Measurements from ENCODE around the gene COL25A1. TPM values are rescaled to one million over a fixed set of nuclear protein-coding genes. Genes with fewer than 3 reads are reported as not detected.

Gene COL25A1
- total and polyA plus RNA-seq, 5 donors from 2014 or later: 0.19 TPM; not detected in 4

DNA sequence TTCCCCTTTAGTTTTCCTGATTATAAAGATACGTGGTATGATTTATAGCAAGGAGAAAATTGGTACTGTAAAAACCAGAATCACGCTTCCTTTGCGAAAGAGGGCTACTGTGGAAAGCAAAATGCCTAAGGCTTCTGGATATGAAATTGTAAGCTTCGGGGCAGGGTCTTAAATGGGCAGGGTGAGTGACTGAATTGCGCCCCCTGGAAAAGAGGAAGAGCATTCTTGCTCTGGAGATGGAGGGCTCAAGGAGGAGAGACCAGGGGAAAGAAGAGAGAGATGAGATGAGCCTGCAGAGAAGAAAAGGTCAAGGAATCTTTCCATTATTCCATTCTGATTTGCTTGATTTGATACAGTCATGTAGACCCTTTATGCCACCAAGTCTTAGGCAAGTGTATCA, 526.5 kb downstream of the COL25A1 start:
- Mint-ChIP-seq H3K4me1 (no peaks in the 10 kb centered on the region), H3K36me3 (no peaks in the 10 kb centered on the region), H3K27me3 (peaks cover 5% of the 10 kb centered on the region), H3K4me3 (no peak overlapping the region), H3K9me3 (peaks cover 0 to 8% (median 0%) of the 10 kb centered on the region in 7 donors), H3K27ac (no peak overlapping the region)
- DNase-seq (no peak), ATAC-seq (ENCODE audit: low read depth in 2 of 2) (no peak)
- Histone ChIP-seq H3K9me3 (ENCODE audit: control insufficient read depth in 2 of 2, low read length in 2 of 2) (no peaks in the 10 kb centered on the region), H3K36me3 (ENCODE audit: control insufficient read depth, insufficient read depth, low read length) (no peaks in the 10 kb centered on the region), H3K4me3 (ENCODE audit: low read depth, low read length) (no peak overlapping the region), H3K27ac (ENCODE audit: insufficient read depth, low read length, poor library complexity, severe bottlenecking) (no peak overlapping the region), H3K27me3 (ENCODE audit: control insufficient read depth, insufficient read depth, low read length) (peaks cover 3% of the 10 kb centered on the region), H3K4me1 (ENCODE audit: control insufficient read depth, insufficient read depth, low read length, poor library complexity, severe bottlenecking) (no peaks in the 10 kb centered on the region)

DNA sequence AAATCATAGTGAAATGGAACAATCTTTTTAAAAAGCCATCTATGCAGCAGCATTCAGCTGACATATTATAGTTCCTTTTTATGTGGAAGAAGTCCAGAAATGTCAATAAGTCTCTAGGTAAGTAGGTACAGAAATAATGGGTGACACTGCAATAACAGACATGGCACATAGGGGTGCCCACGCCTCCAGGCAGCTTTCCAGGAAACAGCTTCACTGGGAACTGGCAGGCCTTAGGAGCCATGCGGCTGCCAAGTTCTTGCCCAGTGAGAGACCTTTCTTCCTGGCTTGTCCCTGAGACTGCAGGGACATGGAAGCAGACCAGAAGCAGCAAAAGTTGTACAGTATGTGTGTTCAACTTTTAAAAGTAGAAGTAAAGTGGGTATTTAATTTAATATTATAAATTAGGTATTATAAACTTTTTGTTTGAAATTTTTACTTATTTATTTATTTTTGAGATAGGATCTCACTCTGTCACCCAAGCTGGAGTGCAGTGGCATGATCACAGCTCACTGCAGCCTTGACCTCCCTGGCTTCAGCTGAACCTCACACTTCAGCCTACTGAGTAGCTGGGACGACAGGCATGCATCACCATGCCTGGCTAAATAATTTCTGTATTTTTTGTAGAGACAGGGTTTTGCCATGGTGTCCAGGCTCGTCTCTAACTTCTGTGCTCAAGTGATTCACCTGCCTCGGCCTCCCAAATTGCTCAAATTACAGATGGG, 527.5 kb downstream of the COL25A1 start:
- H3K4me1 ChIP-seq (ENCODE audit: control insufficient read depth, insufficient read depth, low read length, poor library complexity, severe bottlenecking): no peaks in the 10 kb centered on the region
- DNase-seq (no peak), ATAC-seq (ENCODE audit: low read depth in 2 of 2) (no peak)
- H3K36me3 Mint-ChIP-seq: no peaks in the 10 kb centered on the region
- no peaks in the 10 kb centered on the region for H3K36me3 ChIP-seq (ENCODE audit: control insufficient read depth, insufficient read depth, low read length)
- no peak overlapping the region for H3K4me3 Mint-ChIP-seq
- no peaks in the 10 kb centered on the region for H3K9me3 ChIP-seq (ENCODE audit: control insufficient read depth in 2 of 2, low read length in 2 of 2)
- peaks cover 5% of the 10 kb centered on the region for H3K27me3 Mint-ChIP-seq
- no peak overlapping the region for H3K4me3 ChIP-seq (ENCODE audit: low read depth, low read length)
- H3K27ac ChIP-seq (ENCODE audit: insufficient read depth, low read length, poor library complexity, severe bottlenecking): no peak overlapping the region
- H3K9me3 Mint-ChIP-seq: peaks cover 0 to 6% (median 0%) of the 10 kb centered on the region in 7 donors
- no peaks in the 10 kb centered on the region for H3K4me1 Mint-ChIP-seq
- H3K27me3 ChIP-seq (ENCODE audit: control insufficient read depth, insufficient read depth, low read length): peaks cover 3% of the 10 kb centered on the region
- H3K27ac Mint-ChIP-seq: no peak overlapping the region

DNA sequence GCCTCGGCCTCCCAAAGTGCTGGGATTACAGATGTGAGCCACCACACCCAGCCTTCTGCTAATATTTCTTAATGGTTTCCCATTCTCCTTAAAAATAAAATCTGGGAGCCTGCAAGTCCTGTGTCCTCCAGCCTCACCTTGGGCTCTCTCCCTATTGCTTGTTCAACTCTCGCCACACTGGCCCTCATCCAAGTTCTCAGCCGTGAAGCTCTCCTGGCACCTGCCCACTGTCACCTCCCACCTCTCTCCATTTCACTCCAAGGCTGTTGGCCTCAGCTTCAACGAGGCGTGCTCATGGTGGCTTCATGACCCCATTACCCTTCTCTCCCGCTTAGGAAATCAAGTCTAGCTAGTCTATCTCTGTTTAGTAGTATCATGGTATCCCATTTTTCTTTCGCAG, 530.1 kb downstream of the COL25A1 start:
- no peaks in the 10 kb centered on the region for H3K9me3 ChIP-seq (ENCODE audit: control insufficient read depth in 2 of 2, low read length in 2 of 2)
- Mint-ChIP-seq H3K36me3 (no peaks in the 10 kb centered on the region), H3K27me3 (peaks cover 5% of the 10 kb centered on the region), H3K9me3 (peaks cover 0 to 2% (median 0%) of the 10 kb centered on the region in 7 donors), H3K4me1 (no peaks in the 10 kb centered on the region), H3K27ac (peak overlapping the region in 1 of 3 donors; percentile 27), H3K4me3 (no peak overlapping the region)
- H3K4me1 ChIP-seq (ENCODE audit: control insufficient read depth, insufficient read depth, low read length, poor library complexity, severe bottlenecking): no peaks in the 10 kb centered on the region
- no peaks in the 10 kb centered on the region for H3K36me3 ChIP-seq (ENCODE audit: control insufficient read depth, insufficient read depth, low read length)
- H3K4me3 ChIP-seq (ENCODE audit: low read depth, low read length): no peak overlapping the region
- DNase-seq (no peak), ATAC-seq (ENCODE audit: low read depth in 2 of 2) (no peak)
- no peak overlapping the region for H3K27ac ChIP-seq (ENCODE audit: insufficient read depth, low read length, poor library complexity, severe bottlenecking)
- peaks cover 3% of the 10 kb centered on the region for H3K27me3 ChIP-seq (ENCODE audit: control insufficient read depth, insufficient read depth, low read length)

DNA sequence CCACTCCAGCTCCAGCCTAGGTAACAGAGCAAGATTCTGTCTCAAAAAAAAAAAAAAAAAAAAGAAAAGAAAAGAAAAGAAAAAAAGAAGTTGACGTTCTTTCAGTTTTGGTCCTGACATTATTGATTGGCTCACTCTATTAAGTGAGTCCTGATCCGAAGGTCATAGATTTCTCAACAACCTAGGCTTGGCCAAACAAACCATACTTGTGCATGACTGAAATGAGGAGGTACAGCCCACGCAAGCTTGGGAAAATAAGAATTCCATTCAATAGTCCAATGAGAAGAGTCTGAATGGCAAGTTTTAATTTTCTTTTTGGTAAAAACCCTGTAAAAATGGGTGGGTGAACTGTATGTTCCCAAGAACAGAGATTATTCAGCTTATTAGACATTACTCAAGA, 536.4 kb downstream of the COL25A1 start:
- H3K27ac Mint-ChIP-seq: no peak overlapping the region
- no peak overlapping the region for H3K27ac ChIP-seq (ENCODE audit: insufficient read depth, low read length, poor library complexity, severe bottlenecking)
- H3K4me3 ChIP-seq (ENCODE audit: low read depth, low read length): no peak overlapping the region
- H3K36me3 ChIP-seq (ENCODE audit: control insufficient read depth, insufficient read depth, low read length): no peaks in the 10 kb centered on the region
- H3K4me1 ChIP-seq (ENCODE audit: control insufficient read depth, insufficient read depth, low read length, poor library complexity, severe bottlenecking): peaks cover 14% of the 10 kb centered on the region
- no peak overlapping the region for H3K4me3 Mint-ChIP-seq
- peaks cover 53% of the 10 kb centered on the region for H3K27me3 Mint-ChIP-seq
- H3K27me3 ChIP-seq (ENCODE audit: control insufficient read depth, insufficient read depth, low read length): peaks cover 16% of the 10 kb centered on the region
- H3K4me1 Mint-ChIP-seq: peaks cover 0 to 14% (median 9%) of the 10 kb centered on the region in 4 donors
- H3K9me3 ChIP-seq (ENCODE audit: control insufficient read depth in 2 of 2, low read length in 2 of 2): no peaks in the 10 kb centered on the region
- DNase-seq (no peak), ATAC-seq (ENCODE audit: low read depth in 2 of 2) (no peak)
- peaks cover 0 to 4% (median 0%) of the 10 kb centered on the region in 7 donors for H3K9me3 Mint-ChIP-seq
- no peaks in the 10 kb centered on the region for H3K36me3 Mint-ChIP-seq

DNA sequence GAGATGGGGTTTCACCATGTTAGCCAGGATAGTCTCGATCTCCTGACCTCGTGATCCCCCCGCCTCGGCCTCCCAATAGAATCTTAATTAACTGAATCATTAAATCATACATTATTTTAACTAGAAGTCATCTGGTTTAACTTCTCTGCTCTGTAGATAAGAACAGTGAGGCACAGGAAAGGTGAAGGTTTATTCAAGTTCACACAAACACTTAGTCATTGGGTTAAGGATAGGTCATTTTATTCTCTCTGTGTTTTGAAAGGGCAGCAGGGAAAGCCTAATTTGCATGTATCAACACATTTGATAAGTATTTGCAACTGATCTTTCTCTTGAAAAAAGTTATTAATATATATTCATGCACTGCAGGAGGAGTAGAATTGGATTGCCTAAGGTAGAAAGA, 538.5 kb downstream of the COL25A1 start:
- Histone ChIP-seq H3K36me3 (ENCODE audit: control insufficient read depth, insufficient read depth, low read length) (no peaks in the 10 kb centered on the region), H3K4me3 (ENCODE audit: low read depth, low read length) (no peak overlapping the region), H3K27me3 (ENCODE audit: control insufficient read depth, insufficient read depth, low read length) (peaks cover 25% of the 10 kb centered on the region), H3K9me3 (ENCODE audit: control insufficient read depth in 2 of 2, low read length in 2 of 2) (no peaks in the 10 kb centered on the region), H3K27ac (ENCODE audit: insufficient read depth, low read length, poor library complexity, severe bottlenecking) (no peak overlapping the region), H3K4me1 (ENCODE audit: control insufficient read depth, insufficient read depth, low read length, poor library complexity, severe bottlenecking) (peaks cover 14% of the 10 kb centered on the region)
- H3K4me1 Mint-ChIP-seq: peaks cover 0 to 14% (median 9%) of the 10 kb centered on the region in 4 donors
- peaks cover 0 to 4% (median 0%) of the 10 kb centered on the region in 7 donors for H3K9me3 Mint-ChIP-seq
- H3K27ac Mint-ChIP-seq: no peak overlapping the region
- H3K27me3 Mint-ChIP-seq: peaks cover 63% of the 10 kb centered on the region
- no peak overlapping the region for H3K4me3 Mint-ChIP-seq
- no peak for DNase-seq
- no peaks in the 10 kb centered on the region for H3K36me3 Mint-ChIP-seq
- ATAC-seq (ENCODE audit: low read depth in 2 of 2): no peak

DNA sequence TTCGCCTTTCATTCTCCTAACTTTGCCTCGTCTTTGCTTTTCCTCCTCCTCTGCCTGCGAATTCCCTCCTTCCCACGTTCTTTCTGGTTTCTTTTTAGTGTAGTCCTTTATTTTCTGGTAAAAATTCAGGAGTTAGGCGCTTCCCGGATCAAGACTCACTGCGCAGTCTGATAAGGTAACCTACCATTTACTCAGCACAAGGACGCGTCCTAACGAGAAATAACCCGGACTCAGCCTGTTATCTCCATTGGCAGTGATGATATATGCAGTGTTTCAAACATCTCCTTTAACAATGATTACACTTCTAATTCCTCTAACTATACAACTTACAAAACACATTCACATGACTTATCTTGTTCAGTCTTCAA, 539.2 kb downstream of the COL25A1 start:
- H3K36me3 ChIP-seq (ENCODE audit: control insufficient read depth, insufficient read depth, low read length): no peaks in the 10 kb centered on the region
- peaks cover 14% of the 10 kb centered on the region for H3K4me1 ChIP-seq (ENCODE audit: control insufficient read depth, insufficient read depth, low read length, poor library complexity, severe bottlenecking)
- Mint-ChIP-seq H3K9me3 (peaks cover 0 to 4% (median 0%) of the 10 kb centered on the region in 7 donors), H3K4me3 (peak overlapping the region; percentile 50 to 93 (median 78)), H3K4me1 (peaks cover 0 to 14% (median 9%) of the 10 kb centered on the region in 4 donors), H3K36me3 (no peaks in the 10 kb centered on the region), H3K27me3 (peaks cover 63% of the 10 kb centered on the region), H3K27ac (no peak overlapping the region)
- no peak for ATAC-seq (ENCODE audit: low read depth in 2 of 2)
- H3K27me3 ChIP-seq (ENCODE audit: control insufficient read depth, insufficient read depth, low read length): peaks cover 25% of the 10 kb centered on the region
- no peaks in the 10 kb centered on the region for H3K9me3 ChIP-seq (ENCODE audit: control insufficient read depth in 2 of 2, low read length in 2 of 2)
- H3K27ac ChIP-seq (ENCODE audit: insufficient read depth, low read length, poor library complexity, severe bottlenecking): no peak overlapping the region
- no peak for DNase-seq
- peak overlapping the region; percentile 11 for H3K4me3 ChIP-seq (ENCODE audit: low read depth, low read length)

DNA sequence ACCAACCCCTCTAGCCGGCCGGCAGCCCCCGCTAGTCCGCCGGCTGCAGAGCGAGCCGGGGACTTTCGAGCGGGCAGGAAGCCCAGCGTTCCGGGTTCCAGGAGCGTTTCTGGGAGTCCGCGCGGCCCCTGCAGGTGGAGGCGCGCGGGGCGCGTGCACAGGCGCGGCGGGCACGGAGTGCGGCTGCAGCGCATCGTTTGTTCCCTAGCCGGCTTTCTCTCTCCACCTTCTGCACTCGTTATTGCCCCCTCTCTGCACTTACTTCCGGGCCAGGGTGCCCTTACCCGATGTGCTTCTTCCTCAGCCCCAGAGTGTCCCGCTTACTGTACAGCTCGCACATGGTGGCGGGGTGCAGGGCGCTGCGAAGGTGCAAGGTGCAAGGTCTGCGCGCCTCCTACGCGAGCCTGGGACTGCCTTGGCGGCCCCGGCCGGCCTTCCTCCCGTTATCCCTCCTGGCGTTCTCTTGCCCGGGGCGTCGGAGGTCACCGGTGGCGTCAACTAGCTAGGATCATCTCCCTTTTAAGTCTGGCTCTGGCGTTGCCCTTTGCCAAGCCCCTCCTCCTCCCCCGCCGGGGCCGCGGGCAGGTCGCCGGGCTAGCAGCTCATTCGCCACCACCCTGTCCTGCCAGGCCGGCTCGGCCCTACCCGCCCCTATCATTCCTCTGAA, 539.8 kb downstream of the COL25A1 start, which contains the start of gene ETNPPL:
Gene ETNPPL (minus strand): TSS at position 495 of the 667 bp plus-strand sequence. CDS start 155 bp downstream, at position 340.
- DNase-seq (peak in 2 of 3 donors; percentile 4 to 43), ATAC-seq (ENCODE audit: low read depth in 2 of 2) (peak; percentile 52 to 55)
- Histone ChIP-seq H3K4me3 (ENCODE audit: low read depth, low read length) (peak within 1 kb of the TSS; percentile 26), H3K4me1 (ENCODE audit: control insufficient read depth, insufficient read depth, low read length, poor library complexity, severe bottlenecking) (peaks cover 14% of the 10 kb centered on the region), H3K36me3 (ENCODE audit: control insufficient read depth, insufficient read depth, low read length) (no peaks in the 10 kb centered on the region), H3K27me3 (ENCODE audit: control insufficient read depth, insufficient read depth, low read length) (peaks cover 25% of the 10 kb centered on the region), H3K9me3 (ENCODE audit: control insufficient read depth in 2 of 2, low read length in 2 of 2) (no peaks in the 10 kb centered on the region), H3K27ac (ENCODE audit: insufficient read depth, low read length, poor library complexity, severe bottlenecking) (no peak within 1 kb of the TSS)
- Mint-ChIP-seq H3K36me3 (no peaks in the 10 kb centered on the region), H3K4me1 (peaks cover 0 to 14% (median 9%) of the 10 kb centered on the region in 4 donors), H3K27ac (no peak within 1 kb of the TSS), H3K9me3 (peaks cover 0 to 4% (median 0%) of the 10 kb centered on the region in 7 donors), H3K27me3 (peaks cover 63% of the 10 kb centered on the region), H3K4me3 (peak within 1 kb of the TSS; percentile 50 to 93 (median 78))

All from CD4-positive, CD25-positive, alpha-beta regulatory T cell (primary cell).